MCF 10A (cell line): ENCODE data around the gene KIF22. TPM values are rescaled to one million over a fixed set of nuclear protein-coding genes. Genes with fewer than 3 reads are reported as not detected.

Experiments used
- BruUV-seq: library from RNA; stranded (reverse); fragments of 400-500 nt; replicated peaks from 2 replicates; lab custom pipeline; 2021; lab: Mats Ljungman, UMichigan
- CTCF ChIA-PET: fragments of 300-600 bp; sonication (Branson Sonifier 250); formaldehyde crosslinking; extraction: SDS; loops from one replicate; lab custom pipeline; 2021; ENCODE audit warnings: antibody characterized with exemption, inconsistent platforms; lab: Yijun Ruan, JAX
- POLR2A ChIA-PET: fragments of 300-600, 350-650 bp; sonication (Branson Sonifier 250); formaldehyde crosslinking; extraction: SDS; loops from one replicate; lab custom pipeline; 2020; ENCODE audit warnings: antibody characterized with exemption, inconsistent platforms; lab: Yijun Ruan, JAX
- DNase-seq: peaks from one replicate; pipeline ENCODE4 v3.0.0-alpha.2; 2018; ENCODE audit not compliant: unreplicated experiment
- H3K27ac Mint-ChIP-seq: one replicate; pipeline ENCODE4 v1.8.0; 2022; ENCODE audit warnings: mild to moderate bottlenecking, low read depth, mixed read lengths; ENCODE audit not compliant: unreplicated experiment
- H3K27me3 Mint-ChIP-seq: one replicate; pipeline ENCODE4 v1.8.0; 2022; ENCODE audit warnings: mixed read lengths; ENCODE audit not compliant: insufficient read depth, unreplicated experiment
- H3K36me3 Mint-ChIP-seq: one replicate; pipeline ENCODE4 v1.8.0; 2022; ENCODE audit warnings: mild to moderate bottlenecking, moderate library complexity, mixed read lengths; ENCODE audit not compliant: insufficient read depth, unreplicated experiment
- H3K4me1 Mint-ChIP-seq: one replicate; pipeline ENCODE4 v1.8.0; 2022; ENCODE audit warnings: mixed read lengths; ENCODE audit not compliant: insufficient read depth, unreplicated experiment
- H3K4me3 Mint-ChIP-seq: one replicate; pipeline ENCODE4 v1.8.0; 2022; ENCODE audit warnings: mild to moderate bottlenecking, moderate library complexity, mixed read lengths; ENCODE audit not compliant: unreplicated experiment
- H3K9me3 Mint-ChIP-seq: one replicate; pipeline ENCODE4 v1.8.0; 2022; ENCODE audit warnings: mixed read lengths; ENCODE audit not compliant: unreplicated experiment
- CTCF ChIP-seq: fragments of 200-600 bp; IDR thresholded peaks from one replicate; pipeline ENCODE4 v1.8.0; 2022; ENCODE audit warnings: antibody characterized with exemption, mild to moderate bottlenecking; ENCODE audit not compliant: unreplicated experiment
- intact Hi-C: fragments of 100-400 bp; cut with micrococcal nuclease; formaldehyde crosslinking; loops from 2 replicates; pipeline ENCODE4 v1.14.1; 2022
- total RNA-seq: library from RNA; stranded (reverse); gene quantifications from 2 replicates; pipeline ENCODE4 v1.2.3, GENCODE V29; 2022

Gene KIF22
- total RNA-seq, 1 experiment from 2014 or later = 53.8 TPM

GRCh38 chr16:29837841-29838240, 47.3 kb downstream of the KIF22 start:
- H3K36me3 Mint-ChIP-seq = peaks cover 94% of the 10 kb centered on the region
- no peaks in the 10 kb centered on the region for H3K27me3 Mint-ChIP-seq
- ChIA-PET CTCF (interaction anchor here (1.0 to 1.2 kb wide), 2 partner anchors 11 to 22 kb away, joined by 3 to 6 read pairs; partner anchors contain the start of gene PAGR1), POLR2A (interaction anchor here (0.6 to 1.3 kb wide), 3 partner anchors 11 to 181 kb away, joined by 3 to 7 read pairs (median 3); partner anchors contain the start of gene MVP)
- H3K9me3 Mint-ChIP-seq = no peaks in the 10 kb centered on the region
- TF ChIP-seq CTCF = no peak
- intact Hi-C loops = no loop called here
- H3K4me1 Mint-ChIP-seq = no peaks in the 10 kb centered on the region
- BruUV-seq = no TSS peak
- no peak for DNase-seq
- no peak overlapping the region for H3K27ac Mint-ChIP-seq
- no peak overlapping the region for H3K4me3 Mint-ChIP-seq

- no peaks in the 10 kb centered on the region for H3K9me3 Mint-ChIP-seq
- no peaks in the 10 kb centered on the region for H3K4me1 Mint-ChIP-seq
- TF ChIP-seq CTCF = no peak
- no peak overlapping the region for H3K27ac Mint-ChIP-seq
- no peak for DNase-seq
- H3K36me3 Mint-ChIP-seq = peaks cover 80% of the 10 kb centered on the region
- ChIA-PET POLR2A (interaction anchor here (0.5 to 0.8 kb wide), 3 partner anchors 10 to 192 kb away, joined by 3 to 4 read pairs (median 4); no protein-coding TSS in a partner anchor), CTCF (interaction anchor here (0.7 to 0.8 kb wide), 2 partner anchors 9 to 924 kb away, joined by 3 to 5 read pairs; no protein-coding TSS in a partner anchor)
- intact Hi-C loops = no loop called here
- BruUV-seq = no TSS peak
- no peak overlapping the region for H3K4me3 Mint-ChIP-seq
- H3K27me3 Mint-ChIP-seq = no peaks in the 10 kb centered on the region
Observed at GRCh38 chr16:29839822-29840221, 49.3 kb downstream of the KIF22 start.

- no peak overlapping the region for H3K27ac Mint-ChIP-seq
- ChIA-PET POLR2A (interaction anchor here (0.8 kb wide), 1 partner anchor 11 kb away, joined by 4 read pairs; no protein-coding TSS in a partner anchor), CTCF (no interaction called here)
- TF ChIP-seq CTCF = no peak
- H3K4me3 Mint-ChIP-seq = no peak overlapping the region
- no peak for DNase-seq
- no peaks in the 10 kb centered on the region for H3K27me3 Mint-ChIP-seq
- H3K9me3 Mint-ChIP-seq = no peaks in the 10 kb centered on the region
- intact Hi-C loops = no loop called here
- BruUV-seq = no TSS peak
- peaks cover 80% of the 10 kb centered on the region for H3K36me3 Mint-ChIP-seq
- H3K4me1 Mint-ChIP-seq = no peaks in the 10 kb centered on the region
Observed at GRCh38 chr16:29840240-29840639, 49.7 kb downstream of the KIF22 start.

GRCh38 chr16:29841631-29842030, 51.1 kb downstream of the KIF22 start:
- Mint-ChIP-seq H3K4me3 (no peak overlapping the region), H3K27me3 (no peaks in the 10 kb centered on the region), H3K36me3 (peaks cover 81% of the 10 kb centered on the region), H3K9me3 (no peaks in the 10 kb centered on the region), H3K4me1 (no peaks in the 10 kb centered on the region), H3K27ac (no peak overlapping the region)
- DNase-seq = no peak
- ChIA-PET POLR2A (interaction anchor here (0.7 kb wide), 1 partner anchor 530 kb away, joined by 3 read pairs; no protein-coding TSS in a partner anchor), CTCF (interaction anchor here (0.8 kb wide), 1 partner anchor 22 kb away, joined by 3 read pairs; the partner anchor contains the start of gene MVP)
- TF ChIP-seq CTCF = no peak
- intact Hi-C loops = no loop called here
- BruUV-seq = no TSS peak
